Measurements from ENCODE around the gene MTTP.
A peak's percentile ranks its signal among the peaks of the same experiment; 100 is the strongest.
"Not testable (repeated sequence)": the region's sequence is repeated elsewhere in the genome, so short reads cannot be mapped to it uniquely, and the experiment has no call there.

The MTTP gene

DNA sequence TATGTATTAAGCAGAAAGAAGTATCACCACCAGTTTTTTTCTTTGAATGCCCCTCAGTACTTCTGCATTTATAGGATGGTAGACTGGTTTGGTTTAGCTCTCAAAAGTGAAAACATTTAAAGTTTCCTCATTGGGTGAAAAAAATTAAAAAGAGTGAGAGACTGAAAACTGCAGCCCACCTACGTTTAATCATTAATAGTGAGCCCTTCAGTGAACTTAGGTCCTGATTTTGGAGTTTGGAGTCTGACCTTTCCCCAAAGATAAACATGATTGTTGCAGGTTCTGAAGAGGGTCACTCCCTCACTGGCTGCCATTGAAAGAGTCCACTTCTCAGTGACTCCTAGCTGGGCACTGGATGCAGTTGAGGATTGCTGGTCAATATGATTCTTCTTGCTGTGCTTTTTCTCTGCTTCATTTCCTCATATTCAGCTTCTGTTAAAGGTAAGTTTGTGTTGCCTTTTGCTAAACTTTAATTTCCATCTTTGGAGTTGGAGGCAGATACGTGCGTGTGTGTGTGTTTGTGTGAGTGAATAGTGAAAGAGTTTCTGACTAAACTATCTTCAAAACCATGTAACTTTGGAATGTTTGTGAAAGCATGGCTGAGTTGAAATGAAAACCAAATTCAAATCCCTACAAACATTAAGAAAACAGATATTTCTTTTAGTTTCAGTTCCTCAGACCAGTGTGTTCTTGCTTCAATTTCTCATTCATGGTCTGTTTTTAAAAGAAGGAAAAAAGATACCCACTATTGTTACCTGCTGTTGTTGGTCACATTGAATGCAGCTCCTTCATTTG is at the start of gene MTTP:
Gene MTTP, plus strand, starts transcription at position 295 of the 795 bp plus-strand sequence. Its CDS starts 86 bp downstream, at position 381.
- no peak for FAIRE-seq

DNA sequence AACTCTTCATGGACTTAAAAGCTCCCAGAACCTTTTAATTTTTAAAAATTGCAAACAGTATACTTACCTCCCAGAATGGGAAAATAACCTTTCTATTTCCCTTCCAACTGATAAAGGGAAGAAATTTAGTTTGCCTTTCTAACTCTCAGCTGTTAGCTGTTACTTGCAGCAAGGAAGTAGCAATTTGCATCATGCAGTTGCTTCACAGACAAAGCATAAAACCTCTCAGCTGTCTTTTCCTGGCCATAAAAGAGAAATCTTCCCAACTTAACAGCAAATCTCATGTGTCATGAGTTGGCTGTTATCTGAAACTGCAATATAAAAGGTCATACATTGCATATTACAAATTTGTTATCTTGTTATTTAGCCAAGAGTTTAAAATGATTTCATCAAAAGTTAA is 45.4 kb upstream of the MTTP start:
- no peak for FAIRE-seq

DNA sequence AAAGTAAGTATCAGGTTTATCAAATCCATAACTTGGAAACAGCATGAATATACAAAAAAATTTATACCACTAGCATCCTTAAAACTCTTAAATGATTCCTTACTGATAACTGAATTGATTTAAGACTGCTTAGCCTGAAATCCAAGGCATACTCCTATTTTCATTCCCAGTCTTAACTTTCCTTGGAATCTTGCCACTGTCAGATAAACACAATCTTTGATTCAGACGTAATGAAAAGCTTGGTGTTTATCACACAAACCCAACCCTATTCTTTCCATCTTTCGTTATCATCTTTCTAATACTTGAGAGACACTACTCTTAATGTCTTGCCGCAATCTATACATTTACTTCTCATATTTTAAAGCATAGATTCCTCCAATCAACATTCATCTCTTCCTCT is 44.7 kb upstream of the MTTP start:
- FAIRE-seq, result no peak

DNA sequence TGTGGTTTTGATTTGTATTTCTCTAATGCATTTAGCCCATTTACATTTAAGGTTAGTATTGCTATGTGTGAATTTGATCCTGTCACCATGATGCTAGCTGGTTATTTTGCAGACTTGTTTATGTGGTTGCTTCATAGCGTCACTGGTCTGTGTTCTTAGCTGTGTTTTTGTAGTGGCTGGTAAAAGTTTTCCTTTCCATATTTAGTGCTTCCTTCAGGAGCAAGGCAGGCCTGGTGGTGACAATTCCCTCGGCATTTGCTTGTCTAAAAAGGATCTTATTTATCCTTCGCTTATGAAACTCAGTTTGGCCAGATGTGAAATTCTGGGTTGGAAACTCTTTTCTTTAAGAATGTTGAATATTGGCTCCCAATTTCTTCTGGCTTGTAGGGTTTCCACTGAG is 39.9 kb upstream of the MTTP start:
- not testable (repeated sequence) for FAIRE-seq

DNA sequence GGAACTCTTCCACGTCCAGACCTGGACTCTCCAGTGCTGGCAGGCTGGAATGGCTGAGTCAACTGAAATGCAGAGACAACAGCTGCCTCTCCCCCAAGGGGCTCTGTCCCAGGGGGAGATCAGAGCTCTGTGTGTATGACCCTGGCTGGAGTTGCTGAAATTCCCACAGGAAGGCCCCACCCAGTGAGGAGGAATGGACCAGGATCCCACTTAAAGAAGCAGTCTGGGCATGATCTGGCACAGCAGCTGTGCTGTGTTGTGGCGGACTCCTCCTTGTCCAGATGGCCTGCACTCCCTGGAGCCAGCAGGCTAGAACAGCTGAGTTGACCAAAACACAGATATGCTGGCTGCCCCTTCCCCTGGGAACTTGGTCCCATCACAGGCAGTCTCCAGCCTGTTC is 38.4 kb upstream of the MTTP start:
- no peak for FAIRE-seq

DNA sequence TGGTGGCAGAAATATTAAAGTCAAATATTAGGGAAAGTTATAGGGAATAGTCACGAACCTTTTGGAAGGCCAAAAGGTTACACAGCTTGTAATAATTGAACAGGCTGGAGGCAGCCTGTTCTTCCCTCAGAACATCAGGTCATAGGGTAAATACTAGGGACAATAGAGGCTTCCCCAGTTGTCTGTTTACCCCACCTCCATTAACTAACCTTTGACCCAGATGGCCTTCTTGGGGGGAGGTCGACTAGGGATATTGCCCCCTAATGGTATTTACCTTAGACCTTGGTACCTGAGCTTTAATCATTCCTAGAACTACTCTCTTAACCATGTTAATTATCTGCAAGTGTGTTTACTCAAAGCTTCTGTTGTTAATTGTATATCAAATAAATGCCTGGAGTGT is 37.8 kb upstream of the MTTP start:
- FAIRE-seq, result no peak

DNA sequence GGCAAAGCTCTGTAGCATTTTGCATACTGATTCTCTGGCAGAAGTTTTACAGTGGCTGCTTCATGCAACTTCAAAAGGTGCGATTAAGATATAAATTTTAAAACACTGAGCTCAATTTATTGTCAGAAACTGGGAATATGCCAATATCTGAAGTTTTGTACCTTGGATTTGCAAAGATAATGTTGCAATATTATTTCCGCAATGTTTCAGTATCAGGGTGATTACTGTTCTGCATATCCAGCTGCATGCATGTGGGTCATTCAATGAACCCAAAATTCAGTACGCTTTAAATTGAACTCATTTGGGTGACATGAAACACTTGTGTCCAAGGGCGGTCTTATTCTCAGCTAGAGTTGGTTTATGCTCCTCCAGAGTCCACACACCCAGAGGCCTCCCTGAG is 37.0 kb upstream of the MTTP start:
- no peak for FAIRE-seq

DNA sequence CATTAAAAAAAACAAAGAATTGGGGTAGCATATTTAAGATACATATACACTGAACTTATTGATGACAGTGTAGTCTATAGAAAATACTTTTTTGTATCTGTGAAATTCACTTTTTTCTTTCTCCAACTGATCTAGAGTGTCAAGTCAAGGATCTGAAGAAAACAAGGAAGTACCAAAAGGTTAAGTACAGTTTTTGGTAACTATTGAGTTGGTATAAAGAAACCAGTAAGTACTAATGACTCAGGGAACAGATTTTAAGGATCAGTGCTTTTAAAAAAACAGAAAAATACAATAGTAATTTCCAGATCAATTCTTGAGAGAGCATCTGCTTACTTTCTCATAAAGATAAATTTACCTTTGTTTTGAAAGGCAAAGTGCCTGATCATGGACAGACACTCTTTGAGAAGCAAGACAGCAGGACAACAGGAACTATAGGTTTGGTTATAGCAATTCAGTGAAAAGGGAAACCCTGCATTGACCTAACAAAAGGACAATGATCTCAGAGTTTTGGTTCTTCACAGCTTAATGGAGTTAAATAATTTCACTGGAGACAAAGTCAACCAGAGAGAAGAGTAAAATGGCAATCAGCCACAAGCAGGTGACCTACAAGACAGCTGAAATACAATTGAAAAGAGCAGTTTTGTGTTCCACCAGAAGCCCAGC is 34.2 kb upstream of the MTTP start:
- no peak for FAIRE-seq

DNA sequence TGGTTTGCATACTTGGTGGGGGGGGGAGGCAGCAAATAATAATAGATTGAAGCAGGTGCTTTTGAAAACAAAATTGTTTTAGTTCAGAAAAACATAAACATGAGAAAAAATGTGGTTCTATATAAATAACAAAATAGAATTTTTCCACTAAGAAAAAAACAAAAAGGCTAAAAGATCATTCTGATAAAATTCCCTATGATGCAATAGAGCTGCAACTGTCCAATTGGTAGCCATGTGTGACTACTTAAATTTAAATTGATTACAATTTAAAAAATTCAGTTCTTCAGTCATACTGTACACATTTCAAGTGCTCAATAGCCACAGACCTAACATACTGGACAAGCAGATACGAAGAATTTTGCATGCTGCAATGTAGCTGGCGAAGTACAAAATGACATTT is 21.8 kb upstream of the MTTP start:
- no peak for FAIRE-seq

DNA sequence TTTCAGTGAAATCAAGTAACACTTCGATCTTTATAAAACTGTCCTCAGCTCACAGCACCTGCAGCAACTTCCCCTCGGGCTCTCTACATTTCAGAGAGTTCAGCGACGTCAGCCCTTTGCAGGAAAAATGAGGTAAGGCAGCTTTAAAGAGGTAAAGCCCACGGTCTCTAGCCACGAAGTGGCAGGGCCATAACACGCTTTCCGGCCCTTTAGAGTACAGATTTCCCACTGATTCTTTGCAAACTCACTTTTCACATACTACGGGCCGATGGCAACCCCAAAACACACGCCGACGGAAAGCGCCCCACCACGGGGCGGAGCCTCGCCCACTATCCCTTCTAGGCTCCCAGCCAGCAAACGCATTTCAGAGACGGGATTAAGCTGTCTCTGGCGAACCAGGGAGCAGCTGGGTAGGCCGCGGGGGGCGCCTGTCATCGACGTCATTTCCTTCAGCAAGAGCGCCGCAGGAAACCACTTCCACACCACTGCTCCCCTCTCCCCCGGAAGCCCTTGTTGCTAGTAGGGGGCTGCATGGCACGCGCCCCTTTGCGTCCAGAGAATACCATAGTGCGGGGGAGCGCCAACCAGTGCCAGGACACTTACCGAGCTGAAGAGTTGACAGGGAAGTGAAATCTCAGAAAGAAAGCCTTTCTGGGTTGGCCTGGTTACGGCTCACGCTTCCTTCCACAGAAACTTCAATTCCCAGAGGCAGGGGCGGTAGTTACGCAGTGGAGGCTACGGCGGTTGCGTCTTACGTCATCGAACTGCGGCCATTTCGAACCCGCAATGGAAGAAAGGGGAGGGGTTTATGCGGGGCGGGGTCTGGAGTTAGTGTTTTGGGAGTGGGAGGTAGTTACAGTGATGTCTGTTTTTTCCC is 11.1 kb upstream of the MTTP start, which contains the start of gene TRMT10A:
Gene TRMT10A, minus strand, starts transcription at position 730 of the 877 bp plus-strand sequence. CDS start 4,701 bp downstream, outside the sequence.
- peak; percentile 91 for FAIRE-seq

DNA sequence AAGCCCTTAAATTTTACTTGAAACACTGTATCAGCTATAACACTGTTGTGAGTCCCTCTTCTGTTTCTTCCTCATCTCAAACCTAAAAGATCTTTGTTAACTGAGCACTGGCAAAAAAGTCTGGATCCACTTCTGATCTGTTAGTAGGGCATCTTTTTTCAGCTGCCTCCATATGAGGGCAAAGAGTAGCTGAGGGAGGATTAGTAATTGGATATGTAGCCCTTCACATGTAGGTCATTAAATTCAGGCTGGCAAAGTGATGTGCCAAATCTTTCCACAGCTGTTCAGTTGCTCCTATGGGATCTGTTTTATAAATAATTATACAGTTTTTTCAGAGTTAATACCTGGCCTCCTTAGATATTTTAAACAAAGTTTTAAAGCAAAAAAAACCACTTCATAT is 9.7 kb upstream of the MTTP start:
- FAIRE-seq, result no peak

DNA sequence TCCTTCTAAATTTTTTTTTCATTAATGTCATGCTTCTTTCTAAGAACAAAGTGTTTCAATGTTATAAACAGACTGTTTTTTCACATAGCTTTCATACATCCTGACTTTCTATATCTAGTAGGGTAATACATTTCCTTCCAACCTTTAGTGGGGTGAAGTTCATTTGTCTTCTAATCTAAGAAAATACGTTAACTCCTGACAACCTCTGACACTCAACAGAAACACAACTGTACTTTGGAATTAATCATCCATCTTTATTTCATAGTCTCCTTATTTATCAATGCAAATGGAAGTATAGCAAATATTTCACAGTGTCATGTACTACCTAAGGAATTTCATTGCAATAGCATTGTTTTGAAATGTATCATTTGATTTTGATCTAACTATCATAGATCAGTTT is 2.7 kb upstream of the MTTP start:
- FAIRE-seq, result no peak

DNA sequence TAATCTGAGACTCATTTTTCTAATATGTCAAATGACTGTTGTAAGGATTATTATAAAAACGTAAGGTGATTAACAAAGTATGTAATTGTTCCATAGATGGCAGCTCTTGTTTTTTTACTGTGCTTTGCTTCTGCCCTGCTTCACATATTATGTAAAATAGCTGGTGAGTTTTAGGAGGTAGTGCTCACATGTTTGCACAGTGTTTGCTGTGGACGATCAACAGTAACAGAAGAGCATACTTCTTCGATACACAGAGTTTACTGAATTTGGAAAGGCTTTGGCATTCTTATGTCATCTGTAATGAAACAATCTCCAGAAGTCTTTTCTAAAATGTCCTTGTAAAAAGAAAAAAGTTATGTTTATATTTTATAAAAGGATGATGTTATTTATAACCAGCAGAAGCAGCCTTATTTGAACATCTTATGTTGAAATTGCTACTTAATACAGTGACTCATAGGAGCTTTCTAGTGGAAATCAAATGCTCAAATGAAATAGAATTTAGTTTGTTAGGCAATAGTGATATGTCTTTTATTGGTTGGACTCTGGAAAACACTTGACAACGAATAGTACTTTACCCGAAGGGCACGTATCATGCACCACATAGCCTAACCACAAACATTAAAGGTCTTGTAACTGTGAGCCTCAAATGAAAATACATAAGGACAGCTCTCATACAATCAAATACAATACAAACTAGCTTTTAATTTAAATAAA is 1.9 kb upstream of the MTTP start:
- no peak for FAIRE-seq

DNA sequence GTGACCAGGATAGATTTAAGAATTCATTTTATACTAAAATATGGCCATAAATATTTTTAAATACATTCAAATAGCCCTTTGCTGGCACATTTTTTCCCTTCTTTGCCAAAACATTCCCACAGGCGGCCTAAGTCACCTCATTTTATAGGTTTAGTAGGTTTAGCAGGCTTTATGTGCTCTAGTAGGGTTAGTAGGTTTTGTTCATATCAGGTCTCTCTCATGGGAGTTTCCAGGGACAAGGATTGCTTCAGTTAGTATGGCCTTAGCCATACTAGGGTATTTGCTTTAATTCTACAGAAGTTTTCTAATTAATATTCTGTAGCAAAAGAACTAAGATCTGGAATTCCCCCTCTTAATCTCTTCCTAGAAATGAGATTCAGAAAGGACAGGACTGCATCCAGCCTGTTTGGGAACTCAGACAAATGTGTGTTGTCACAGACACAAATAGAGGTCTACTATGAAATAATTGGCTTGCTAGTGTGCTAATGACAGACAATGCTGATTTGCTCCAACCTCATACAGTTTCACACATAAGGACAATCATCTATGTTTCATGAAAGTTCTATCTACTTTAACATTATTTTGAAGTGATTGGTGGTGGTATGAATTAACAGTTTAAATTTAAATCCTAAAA is 772 bp upstream of the MTTP start:
- no peak for FAIRE-seq

DNA sequence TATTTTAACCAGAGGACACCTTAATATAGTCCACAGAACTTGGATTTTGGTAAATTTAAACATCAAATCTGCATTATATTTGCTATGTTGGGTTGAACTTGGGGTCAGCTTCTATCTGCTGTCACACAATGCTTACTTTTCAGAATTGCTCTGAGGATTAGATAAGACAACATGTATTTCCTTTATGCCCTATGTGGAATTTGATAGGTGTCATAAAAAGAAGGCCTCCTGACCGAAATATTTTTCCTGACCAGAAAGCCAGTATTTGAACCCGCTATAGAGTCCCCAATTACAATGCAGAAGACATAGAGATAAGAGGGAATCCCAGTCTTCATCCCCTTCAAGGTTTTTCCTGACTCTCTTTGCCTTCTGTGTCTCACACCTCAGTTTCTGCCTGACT is 4.1 kb downstream of the MTTP start:
- FAIRE-seq, result no peak

DNA sequence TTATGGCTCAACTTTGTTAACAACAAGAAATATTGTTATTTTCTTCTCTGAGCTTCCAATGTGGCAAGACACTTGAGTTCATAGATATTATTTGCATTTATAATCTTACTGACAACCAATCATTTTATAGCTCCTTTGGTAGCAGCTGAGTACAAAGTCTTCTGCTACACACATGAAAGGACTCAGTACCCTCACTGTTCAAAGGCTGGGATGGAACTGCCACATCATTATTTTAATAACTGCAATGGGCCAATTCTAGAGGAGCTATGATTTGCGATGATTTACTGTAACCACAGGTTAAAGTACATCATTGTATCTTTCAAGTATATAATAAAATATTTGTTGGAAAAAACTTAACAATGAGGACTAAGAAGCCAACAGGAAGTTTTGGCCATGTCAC is 10.9 kb downstream of the MTTP start:
- FAIRE-seq, result no peak

DNA sequence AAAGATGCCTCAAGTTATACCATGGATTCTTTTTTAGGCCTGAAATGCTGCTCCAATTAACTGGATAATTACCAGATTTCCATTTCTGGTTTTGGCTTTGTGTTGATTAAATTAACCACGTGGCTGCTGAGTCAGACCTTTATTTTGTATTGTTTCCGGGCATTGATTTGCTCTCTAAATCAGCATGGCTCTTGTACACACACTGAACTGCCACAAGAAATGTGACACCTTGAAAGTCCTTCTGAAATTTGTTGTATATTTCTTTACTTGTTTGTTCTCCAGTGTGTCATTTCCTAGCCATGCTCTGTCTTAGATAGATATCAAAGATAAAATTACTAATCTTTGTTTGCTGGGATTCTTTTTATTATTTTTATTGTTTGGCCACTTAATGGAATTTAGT is 11.7 kb downstream of the MTTP start:
- FAIRE-seq, result no peak

DNA sequence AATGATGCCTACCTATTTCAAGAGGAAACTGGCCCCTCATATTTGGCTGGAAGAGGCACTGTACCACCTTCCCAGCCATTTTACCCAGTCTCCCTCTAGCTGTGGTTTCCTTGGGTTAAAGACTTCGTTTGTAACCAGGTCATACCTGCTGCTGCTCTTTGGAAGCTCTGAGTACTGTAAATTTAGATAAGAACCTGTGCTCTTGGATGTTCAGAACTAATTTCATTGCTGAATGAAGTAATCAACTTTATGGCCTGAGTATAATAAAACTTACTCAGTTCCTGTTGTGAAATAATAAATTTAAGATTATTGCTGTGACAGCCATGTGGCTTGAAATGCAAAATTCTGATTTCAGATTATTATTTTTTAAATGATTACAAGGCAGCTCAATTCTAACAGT is 12.2 kb downstream of the MTTP start:
- FAIRE-seq, result no peak

DNA sequence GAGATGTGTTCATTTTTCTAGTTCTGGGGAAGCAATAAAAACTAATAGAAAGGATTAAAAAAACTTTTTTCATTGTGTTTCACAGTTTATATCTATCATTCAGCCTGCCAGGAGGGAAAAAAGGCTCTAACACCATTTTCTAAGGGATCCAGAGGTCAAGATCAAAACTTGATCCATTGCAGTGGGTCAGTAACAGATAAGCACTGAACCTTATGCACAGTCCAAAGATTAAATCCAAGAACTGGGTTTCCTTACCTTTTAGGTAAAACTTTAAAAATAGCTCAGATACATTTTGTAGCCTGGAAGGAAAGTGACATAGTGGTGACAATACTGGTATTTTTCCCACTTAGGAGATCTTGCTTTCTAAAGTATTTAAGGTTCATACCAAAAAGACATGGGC is 12.7 kb downstream of the MTTP start:
- no peak for FAIRE-seq

DNA sequence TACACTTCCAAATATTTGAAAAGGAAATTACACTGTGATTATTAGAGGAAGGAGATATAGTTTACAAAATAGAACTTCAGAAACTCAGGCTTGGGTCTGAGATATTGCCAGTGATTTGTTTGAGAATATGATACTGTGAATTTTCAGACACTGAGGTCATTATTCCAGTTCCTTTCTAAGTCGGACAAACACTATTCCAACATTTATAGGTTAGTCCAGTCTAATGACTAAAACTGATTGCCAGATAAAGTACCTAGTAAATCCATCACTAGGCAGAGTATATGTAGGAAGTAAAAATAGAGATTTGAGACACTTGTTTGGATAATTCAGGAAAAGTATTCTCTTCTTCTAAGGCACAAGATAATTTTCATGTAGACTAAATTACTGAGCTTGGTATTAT is 13.2 kb downstream of the MTTP start:
- FAIRE-seq, result no peak

DNA sequence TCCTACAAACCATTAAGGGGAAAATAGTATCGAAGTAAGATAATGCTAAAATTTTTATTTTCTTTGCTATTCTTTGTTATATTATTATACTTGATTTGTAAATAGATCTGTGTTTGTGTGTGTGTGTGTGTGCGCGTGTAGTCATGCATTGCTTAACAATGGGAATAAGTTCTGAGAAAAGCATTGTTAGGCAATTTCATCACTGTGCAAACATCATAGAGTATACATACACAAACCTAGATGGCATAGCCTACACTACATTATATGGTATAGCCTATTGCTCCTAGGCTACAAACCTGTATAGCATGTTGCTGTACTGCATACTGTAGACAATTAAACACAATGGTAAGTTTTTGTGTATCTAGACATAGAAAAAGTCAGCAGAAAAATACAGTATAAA is 17.1 kb downstream of the MTTP start:
- FAIRE-seq, result no peak
